Muscle of leg (tissue), 11 donors: ENCODE measurements around the gene DCST2. TPM values are rescaled to one million over a fixed set of nuclear protein-coding genes. Genes with fewer than 3 reads are reported as not detected.
A peak's percentile ranks its signal among the peaks of the same experiment; 100 is the strongest.

Source experiments
- DNase-seq: peaks from one replicate; pipeline ENCODE4 v3.0.0; 2013
- H3K27ac ChIP-seq: one replicate; pipeline ENCODE4 v1.5.1; 2013; ENCODE audit warnings: mild to moderate bottlenecking, low read length, control low read depth
- H3K27me3 ChIP-seq: one replicate; pipeline ENCODE4 v1.6.1; 2013; ENCODE audit warnings: low read length; ENCODE audit not compliant: control insufficient read depth, insufficient read depth
- H3K36me3 ChIP-seq: one replicate; pipeline ENCODE4 v1.6.1; 2013; ENCODE audit warnings: low read length; ENCODE audit not compliant: control insufficient read depth, insufficient read depth
- H3K4me1 ChIP-seq: one replicate; pipeline ENCODE4 v1.6.1; 2013; ENCODE audit warnings: low read length; ENCODE audit not compliant: control insufficient read depth, insufficient read depth
- H3K4me3 ChIP-seq: one replicate; pipeline ENCODE4 v1.5.1; 2013; ENCODE audit warnings: low read length, control low read depth
- H3K9me3 ChIP-seq: replicated peaks from 2 replicates; pipeline ENCODE4 v1.6.1; 2013; ENCODE audit warnings: low read depth, low read length; ENCODE audit not compliant: control insufficient read depth
- WGBS: methylation state at CpG from one replicate; pipeline ENCODE4 v1.1.5; 2013; ENCODE audit warnings: missing lambda C conversion rate; ENCODE audit not compliant: insufficient coverage; 5-methylcytosine and 5-hydroxymethylcytosine counted together
- polyA plus RNA-seq, 8 donors: library from polyadenylated mRNA; unstranded; fragments of 120-200 nt; gene quantifications; one replicate each; pipeline versions ENCODE4 v1.2.1 to v1.2.3, GENCODE V29; 2013; ENCODE audit warnings: inconsistent platforms in 1 of 8, low replicate concordance in 1 of 8; ENCODE audit not compliant: insufficient read length in 8 of 8, insufficient read depth in 1 of 8
- total RNA-seq: library from RNA; stranded (reverse); fragments of 120-200 nt; gene quantifications from one replicate; pipeline ENCODE4 v1.2.4, GENCODE V29; 2013

DCST2 gene
- total and polyA plus RNA-seq, 9 donors: 0.49 to 1.6 (median 0.78) TPM

GRCh38 chr1:155069551-155070157, 36.1 kb upstream of the DCST2 start:
- Histone ChIP-seq H3K27ac (peak overlapping the region; percentile 51), H3K4me3 (no peak overlapping the region), H3K4me1 (peaks cover 29% of the 10 kb centered on the region), H3K36me3 (peaks cover 4% of the 10 kb centered on the region), H3K27me3 (peaks cover 26% of the 10 kb centered on the region), H3K9me3 (no peaks in the 10 kb centered on the region)
- WGBS: no CpG with 5 or more reads among the region's 7 CpGs
- no peak for DNase-seq

DNA sequence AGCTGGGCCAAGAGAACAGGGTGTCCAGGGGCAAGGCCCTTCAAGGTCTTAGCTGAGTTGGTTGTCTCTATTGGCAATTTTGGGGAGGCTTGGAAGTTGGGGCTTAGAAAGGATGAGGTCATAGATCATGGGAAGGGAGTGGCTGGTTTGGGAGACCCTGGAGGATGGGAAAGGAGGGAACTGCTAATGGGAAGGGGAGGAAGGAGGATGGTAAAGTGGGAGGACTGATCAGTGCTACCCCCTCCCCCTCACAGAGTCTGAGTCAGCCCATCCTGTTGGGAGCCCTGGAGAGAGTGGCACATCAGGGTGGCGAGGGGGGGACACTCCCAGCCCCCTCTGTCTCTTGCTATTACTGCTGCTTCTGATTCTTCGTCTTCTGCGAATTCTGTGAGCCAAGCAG, 35.0 kb upstream of the DCST2 start:
- Histone ChIP-seq H3K9me3 (no peaks in the 10 kb centered on the region), H3K4me3 (no peak overlapping the region), H3K27ac (no peak overlapping the region), H3K27me3 (peaks cover 21% of the 10 kb centered on the region), H3K36me3 (peaks cover 4% of the 10 kb centered on the region), H3K4me1 (peaks cover 34% of the 10 kb centered on the region)
- no peak for DNase-seq
- 100% methylated on average over 1 of the region's 3 CpGs for WGBS

- peaks cover 20% of the 10 kb centered on the region for H3K27me3 ChIP-seq
- H3K9me3 ChIP-seq: no peaks in the 10 kb centered on the region
- H3K36me3 ChIP-seq: peaks cover 4% of the 10 kb centered on the region
- no peak overlapping the region for H3K4me3 ChIP-seq
- peaks cover 48% of the 10 kb centered on the region for H3K4me1 ChIP-seq
- no peak overlapping the region for H3K27ac ChIP-seq
- DNase-seq: no peak
- WGBS: 72% methylated on average over 6 of the region's 8 CpGs
Observed at GRCh38 chr1:155066777-155067176, 33.2 kb upstream of the DCST2 start.

DNA sequence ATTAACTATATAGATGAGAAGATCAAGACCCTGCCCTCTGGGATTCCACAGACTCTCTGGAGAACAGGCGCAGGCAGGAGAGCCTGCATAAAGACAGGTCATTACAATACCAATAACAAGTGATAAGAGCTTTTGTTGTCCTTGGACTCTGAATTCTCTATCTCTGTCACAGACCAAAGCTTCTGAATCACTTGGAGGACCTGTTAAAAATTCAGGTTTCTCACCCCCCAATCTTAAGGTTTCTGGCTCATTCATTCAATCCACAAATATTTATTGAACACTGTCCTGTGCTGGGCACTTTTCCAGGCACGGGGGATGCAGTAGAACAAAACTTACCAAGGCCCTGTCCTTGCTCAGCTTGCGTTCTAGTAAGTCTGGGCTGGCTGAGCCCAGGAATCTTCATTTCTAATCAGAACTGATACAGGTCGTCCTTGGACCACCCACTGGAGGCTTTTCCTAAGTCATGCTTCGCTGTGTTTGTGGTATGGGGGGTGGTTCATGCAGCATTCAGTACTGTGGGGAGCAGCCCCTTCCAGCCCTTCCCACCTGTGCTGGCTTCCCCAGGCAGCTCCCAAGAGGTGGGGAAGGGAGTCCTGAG, 31.4 kb upstream of the DCST2 start:
- peaks cover 39% of the 10 kb centered on the region for H3K4me1 ChIP-seq
- no peak overlapping the region for H3K27ac ChIP-seq
- peaks cover 17% of the 10 kb centered on the region for H3K27me3 ChIP-seq
- peaks cover 12% of the 10 kb centered on the region for H3K36me3 ChIP-seq
- no peak overlapping the region for H3K4me3 ChIP-seq
- 33% methylated on average over 1 of the region's 5 CpGs for WGBS
- no peak for DNase-seq
- no peaks in the 10 kb centered on the region for H3K9me3 ChIP-seq

DNA sequence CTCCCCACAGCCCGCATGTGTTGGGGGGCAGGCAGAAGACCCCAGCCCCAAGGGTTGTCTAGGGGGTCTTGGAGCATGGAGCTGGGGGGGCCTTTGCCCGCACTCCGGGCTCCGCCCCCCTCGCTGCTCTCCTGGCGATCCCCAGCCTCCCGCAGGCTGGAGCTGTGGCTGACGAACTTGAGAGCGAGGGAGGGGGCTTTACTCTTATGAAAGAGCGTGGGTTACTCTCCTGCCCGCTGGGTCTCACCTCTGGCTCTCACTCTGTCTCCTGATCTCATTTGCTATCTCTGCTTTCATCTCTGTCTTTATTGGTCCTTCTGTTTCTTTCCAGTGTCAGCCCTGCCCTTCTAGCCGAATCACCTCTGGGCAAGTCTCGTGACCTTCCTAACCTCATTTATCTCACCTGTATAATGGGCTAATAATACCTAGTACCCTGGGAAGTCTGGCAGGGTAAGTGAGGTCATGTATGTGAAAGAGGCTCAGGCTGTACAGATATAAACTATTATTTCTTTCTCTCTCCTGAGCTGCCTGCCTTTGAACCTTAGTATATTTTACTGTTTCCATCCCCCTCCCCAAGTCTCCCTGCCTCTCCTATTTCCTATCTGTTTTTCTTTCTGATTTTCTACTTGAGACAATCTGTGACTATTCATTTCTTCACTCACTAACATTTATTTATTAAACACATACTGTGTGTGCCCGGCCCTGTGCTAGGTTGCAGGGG, 30.7 kb upstream of the DCST2 start:
- Histone ChIP-seq H3K27me3 (peaks cover 17% of the 10 kb centered on the region), H3K4me1 (peaks cover 32% of the 10 kb centered on the region), H3K4me3 (peak overlapping the region; percentile 96), H3K36me3 (peaks cover 15% of the 10 kb centered on the region), H3K9me3 (no peaks in the 10 kb centered on the region), H3K27ac (no peak overlapping the region)
- peak; percentile 53 for DNase-seq
- WGBS: 0% methylated on average over 8 of the region's 14 CpGs

DNA sequence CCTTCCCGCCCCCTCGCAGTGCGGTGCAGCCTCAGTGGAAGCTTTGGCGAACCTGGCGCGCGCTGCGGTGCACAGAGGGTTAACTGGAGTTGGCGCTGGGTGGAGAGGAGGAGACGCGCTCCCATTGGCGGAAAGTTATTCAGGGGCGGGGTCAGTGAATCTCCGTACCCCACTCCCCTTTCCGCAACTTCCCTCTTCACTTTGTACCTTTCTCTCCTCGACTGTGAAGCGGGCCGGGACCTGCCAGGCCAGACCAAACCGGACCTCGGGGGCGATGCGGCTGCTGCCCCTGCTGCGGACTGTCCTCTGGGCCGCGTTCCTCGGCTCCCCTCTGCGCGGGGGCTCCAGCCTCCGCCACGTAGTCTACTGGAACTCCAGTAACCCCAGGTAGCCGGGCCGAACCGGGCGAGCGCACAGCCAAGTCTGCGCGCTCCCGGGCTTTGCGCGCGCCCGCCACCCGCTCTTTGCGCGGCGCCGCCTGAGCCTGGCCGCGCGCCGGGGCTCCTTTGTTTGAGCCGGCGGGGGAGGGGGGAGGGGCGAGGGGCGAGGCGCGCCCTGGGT, 30.0 kb upstream of the DCST2 start, which contains the start of gene EFNA4:
EFNA4 (plus strand) TSS at position 191 of the 561 bp plus-strand sequence; CDS start at position 275, 84 bp downstream.
- peaks cover 30% of the 10 kb centered on the region for H3K4me1 ChIP-seq
- WGBS: under 1% methylated on average over 21 of the region's 57 CpGs
- H3K27ac ChIP-seq: peak within 1 kb of the TSS; percentile 86
- no peaks in the 10 kb centered on the region for H3K9me3 ChIP-seq
- DNase-seq: peak; percentile 95
- H3K4me3 ChIP-seq: peak within 1 kb of the TSS; percentile 96
- H3K36me3 ChIP-seq: peaks cover 16% of the 10 kb centered on the region
- H3K27me3 ChIP-seq: peaks cover 17% of the 10 kb centered on the region

- H3K9me3 ChIP-seq: no peaks in the 10 kb centered on the region
- peak; percentile 58 for DNase-seq
- H3K4me1 ChIP-seq: peaks cover 30% of the 10 kb centered on the region
- H3K27me3 ChIP-seq: peaks cover 17% of the 10 kb centered on the region
- WGBS: 3% methylated on average over 40 of the region's 46 CpGs
- H3K27ac ChIP-seq: no peak overlapping the region
- peak overlapping the region; percentile 96 for H3K4me3 ChIP-seq
- peaks cover 20% of the 10 kb centered on the region for H3K36me3 ChIP-seq
Observed at GRCh38 chr1:155062702-155063411, 29.3 kb upstream of the DCST2 start.

DNA sequence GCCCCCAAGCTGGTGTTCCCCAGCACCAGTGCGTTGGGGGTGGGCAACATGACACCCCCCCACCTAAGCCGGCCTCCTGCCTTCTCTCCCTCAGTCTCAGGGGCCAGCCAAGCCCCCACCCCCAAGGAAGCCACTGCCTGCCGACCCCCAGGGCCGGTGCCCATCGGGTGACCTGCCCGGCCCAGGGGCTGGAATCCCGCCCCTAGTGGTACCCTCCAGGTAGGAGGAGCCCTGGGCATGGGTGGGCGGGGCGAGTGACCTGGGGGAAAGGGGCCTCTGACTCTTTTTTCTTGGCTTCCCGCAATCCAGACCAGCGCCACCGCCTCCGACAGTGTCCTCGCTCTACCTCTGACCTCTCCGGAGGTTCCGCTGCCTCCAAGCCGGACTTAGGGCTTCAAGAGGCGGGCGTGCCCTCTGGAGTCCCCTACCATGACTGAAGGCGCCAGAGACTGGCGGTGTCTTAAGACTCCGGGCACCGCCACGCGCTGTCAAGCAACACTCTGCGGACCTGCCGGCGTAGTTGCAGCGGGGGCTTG, 28.6 kb upstream of the DCST2 start:
- Histone ChIP-seq H3K4me1 (peaks cover 30% of the 10 kb centered on the region), H3K9me3 (no peaks in the 10 kb centered on the region), H3K27me3 (peaks cover 17% of the 10 kb centered on the region), H3K27ac (no peak overlapping the region), H3K4me3 (no peak overlapping the region), H3K36me3 (peaks cover 24% of the 10 kb centered on the region)
- WGBS: 11% methylated on average over 27 of the region's 29 CpGs
- peak; percentile 37 for DNase-seq

DNA sequence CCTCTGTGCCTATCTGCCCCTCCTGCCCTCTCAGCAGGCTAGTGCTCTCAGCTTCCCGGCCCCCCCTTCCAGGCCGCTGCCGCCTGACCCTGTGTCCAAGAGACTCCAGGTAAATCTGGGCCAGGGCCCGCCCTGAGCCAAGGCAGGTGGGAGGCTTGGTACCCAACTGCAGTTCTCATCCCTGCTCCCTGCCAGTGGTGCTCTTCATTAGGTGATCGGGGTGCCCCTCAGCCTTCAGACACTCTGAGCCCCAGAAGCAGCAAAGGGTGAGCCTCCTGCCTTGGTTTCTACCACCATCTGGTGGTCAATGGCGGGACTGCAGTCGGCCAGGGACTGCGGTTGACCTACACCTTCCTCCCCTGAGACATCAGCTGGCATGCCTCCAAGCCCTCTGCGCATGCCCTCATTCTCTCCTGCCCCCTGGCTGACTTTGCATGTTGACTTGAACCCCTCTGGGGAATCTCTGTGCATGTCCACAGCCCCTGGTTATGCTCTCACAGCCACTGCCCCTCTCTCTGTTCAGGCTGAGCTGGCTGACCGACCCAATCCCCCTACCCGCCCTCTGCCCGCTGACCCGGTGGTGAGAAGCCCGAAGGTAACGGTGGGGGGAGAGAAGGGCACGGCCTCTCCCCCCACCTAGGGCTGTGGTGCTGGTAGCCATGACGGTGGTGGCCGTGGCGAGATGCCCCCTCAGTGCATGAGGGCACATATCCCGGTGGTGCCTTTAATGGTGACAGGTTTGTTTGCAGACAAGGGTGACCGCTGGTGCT, 28.0 kb upstream of the DCST2 start:
- no peak overlapping the region for H3K27ac ChIP-seq
- H3K4me1 ChIP-seq: peaks cover 30% of the 10 kb centered on the region
- H3K4me3 ChIP-seq: no peak overlapping the region
- H3K27me3 ChIP-seq: peaks cover 17% of the 10 kb centered on the region
- WGBS: 19% methylated on average over 10 of the region's 21 CpGs
- H3K9me3 ChIP-seq: no peaks in the 10 kb centered on the region
- H3K36me3 ChIP-seq: peaks cover 30% of the 10 kb centered on the region
- DNase-seq: peak; percentile 86
